Measurements from ENCODE around the gene CAPN10.
A peak's percentile ranks its signal among the peaks of the same experiment; 100 is the strongest.

CAPN10 gene

DNA sequence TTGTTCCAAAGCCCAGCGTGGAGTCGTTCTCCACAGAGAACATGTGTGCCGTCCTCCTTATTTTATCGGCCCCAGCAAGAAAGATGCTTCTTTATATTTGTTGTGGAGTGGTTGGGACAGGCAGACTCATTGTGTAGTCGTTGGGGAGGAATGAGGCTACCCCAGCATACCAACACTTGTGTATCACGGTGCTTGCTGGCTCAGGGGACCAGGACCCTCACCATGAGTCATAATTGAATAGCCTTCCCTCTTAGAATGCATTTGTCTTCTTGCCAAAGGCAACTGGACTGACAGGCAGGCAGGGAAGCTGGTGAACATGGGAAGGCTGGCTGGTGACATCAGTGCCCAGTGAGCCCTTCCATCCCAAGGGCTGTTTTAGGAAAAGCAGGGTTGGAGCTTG lies 4.7 kb downstream of the CAPN10 start:
- H3K9me3 Mint-ChIP-seq, result no peaks in the 10 kb centered on the region
- peak overlapping the region; percentile 19 for H3K27ac Mint-ChIP-seq (ENCODE audit: low read depth)
- no peak overlapping the region for H3K4me3 Mint-ChIP-seq
- DNase-seq (ENCODE audit: low spot score in 2 of 2) (no peak), ATAC-seq (replicated peaks; ENCODE audit: extremely low read depth, poor library complexity, severe bottlenecking) (no peak)
- no peaks in the 10 kb centered on the region for H3K27me3 Mint-ChIP-seq
- H3K36me3 Mint-ChIP-seq (ENCODE audit: insufficient read depth), result peaks cover 20% of the 10 kb centered on the region
- H3K4me1 Mint-ChIP-seq, result peaks cover 21% of the 10 kb centered on the region

DNA sequence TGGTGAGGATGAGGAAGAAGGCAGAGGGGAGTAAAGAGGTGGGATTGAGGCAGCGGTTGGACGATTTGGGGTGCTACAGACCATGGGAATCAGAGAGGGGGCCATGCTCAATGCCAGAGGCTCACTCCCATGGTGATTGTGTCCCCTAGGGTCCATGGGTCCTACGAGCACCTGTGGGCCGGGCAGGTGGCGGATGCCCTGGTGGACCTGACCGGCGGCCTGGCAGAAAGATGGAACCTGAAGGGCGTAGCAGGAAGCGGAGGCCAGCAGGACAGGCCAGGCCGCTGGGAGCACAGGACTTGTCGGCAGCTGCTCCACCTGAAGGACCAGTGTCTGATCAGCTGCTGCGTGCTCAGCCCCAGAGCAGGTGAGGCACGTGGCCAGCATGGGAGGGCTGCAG lies 5.2 kb downstream of the CAPN10 start:
- Mint-ChIP-seq H3K27me3 (no peaks in the 10 kb centered on the region), H3K4me1 (peaks cover 21% of the 10 kb centered on the region), H3K27ac (ENCODE audit: low read depth) (peak overlapping the region; percentile 19), H3K4me3 (no peak overlapping the region), H3K36me3 (ENCODE audit: insufficient read depth) (peaks cover 20% of the 10 kb centered on the region), H3K9me3 (no peaks in the 10 kb centered on the region)
- ATAC-seq (replicated peaks; ENCODE audit: extremely low read depth, poor library complexity, severe bottlenecking) (no peak), DNase-seq (ENCODE audit: low spot score in 2 of 2) (no peak)

DNA sequence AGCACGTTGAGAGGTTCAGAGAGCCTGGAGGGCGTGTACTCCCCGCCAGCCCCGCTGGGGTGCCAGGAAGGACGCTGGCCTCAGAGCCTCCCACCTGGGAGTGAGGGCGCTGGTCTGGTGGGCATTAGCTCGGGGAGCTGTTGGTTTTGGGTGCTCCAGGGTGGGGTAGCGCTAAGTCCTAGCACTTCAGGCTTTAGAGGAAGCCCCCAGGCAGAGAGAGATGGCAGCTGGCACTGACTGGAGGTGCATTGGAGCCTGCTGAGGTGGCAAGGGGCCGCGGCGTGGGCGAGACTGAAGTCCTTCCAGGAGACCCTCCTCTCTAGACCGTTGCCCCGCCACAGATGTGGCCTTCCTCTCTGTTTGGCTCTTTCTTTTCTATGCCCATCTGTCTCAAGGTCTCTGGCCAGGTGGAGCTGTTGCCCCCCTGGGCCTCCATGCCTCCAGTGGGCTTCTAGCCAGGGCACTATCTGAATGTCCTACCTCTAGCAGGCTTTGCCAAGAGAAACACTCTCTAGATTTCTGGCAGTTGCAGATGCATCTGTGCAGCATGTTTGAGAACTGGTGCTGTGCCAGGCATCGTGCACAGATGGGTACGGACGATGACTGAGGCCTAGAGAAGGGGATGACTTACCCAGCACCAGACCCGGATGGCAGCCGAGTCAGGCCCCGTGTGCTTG lies 6.6 kb downstream of the CAPN10 start:
- ATAC-seq (replicated peaks; ENCODE audit: extremely low read depth, poor library complexity, severe bottlenecking) (no peak), DNase-seq (ENCODE audit: low spot score in 2 of 2) (no peak)
- H3K27me3 Mint-ChIP-seq, result no peaks in the 10 kb centered on the region
- peaks cover 17% of the 10 kb centered on the region for H3K36me3 Mint-ChIP-seq (ENCODE audit: insufficient read depth)
- H3K27ac Mint-ChIP-seq (ENCODE audit: low read depth), result no peak overlapping the region
- no peak overlapping the region for H3K4me3 Mint-ChIP-seq
- peaks cover 12% of the 10 kb centered on the region for H3K4me1 Mint-ChIP-seq
- no peaks in the 10 kb centered on the region for H3K9me3 Mint-ChIP-seq

DNA sequence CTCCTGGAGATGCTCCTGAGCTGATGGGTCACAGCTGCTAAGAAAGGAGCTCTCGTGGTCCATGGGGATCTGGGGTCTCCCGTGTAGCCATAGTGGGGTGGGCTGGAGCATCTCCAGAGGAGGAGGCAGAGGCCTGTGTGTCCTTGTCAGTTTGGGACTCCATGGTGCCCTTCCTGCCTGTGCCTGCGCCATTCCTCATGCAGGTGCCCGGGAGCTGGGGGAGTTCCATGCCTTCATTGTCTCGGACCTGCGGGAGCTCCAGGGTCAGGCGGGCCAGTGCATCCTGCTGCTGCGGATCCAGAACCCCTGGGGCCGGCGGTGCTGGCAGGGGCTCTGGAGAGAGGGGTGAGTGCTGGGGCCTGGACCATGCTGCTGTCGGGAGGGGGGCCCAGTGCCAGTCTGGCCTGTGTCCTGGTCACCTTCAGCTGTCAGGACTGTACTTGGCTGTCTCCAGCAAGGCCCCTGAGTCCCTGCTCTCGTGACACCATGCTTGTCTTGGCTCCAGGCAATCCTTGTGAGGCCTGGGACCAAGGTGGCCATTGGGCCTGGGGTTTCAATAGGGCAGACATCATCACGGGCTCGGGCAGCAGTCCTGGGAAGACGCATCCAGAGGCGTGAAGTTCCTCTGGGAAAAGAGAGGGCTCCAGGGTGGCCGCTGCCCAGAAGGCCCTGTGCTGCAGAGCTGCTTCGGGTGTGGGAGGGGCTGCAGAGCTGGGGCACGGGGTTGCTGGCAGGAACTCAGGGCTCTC lies 7.3 kb downstream of the CAPN10 start:
- no peak for ATAC-seq (replicated peaks; ENCODE audit: extremely low read depth, poor library complexity, severe bottlenecking)
- H3K27ac Mint-ChIP-seq (ENCODE audit: low read depth), result no peak overlapping the region
- H3K4me1 Mint-ChIP-seq, result peaks cover 5% of the 10 kb centered on the region

DNA sequence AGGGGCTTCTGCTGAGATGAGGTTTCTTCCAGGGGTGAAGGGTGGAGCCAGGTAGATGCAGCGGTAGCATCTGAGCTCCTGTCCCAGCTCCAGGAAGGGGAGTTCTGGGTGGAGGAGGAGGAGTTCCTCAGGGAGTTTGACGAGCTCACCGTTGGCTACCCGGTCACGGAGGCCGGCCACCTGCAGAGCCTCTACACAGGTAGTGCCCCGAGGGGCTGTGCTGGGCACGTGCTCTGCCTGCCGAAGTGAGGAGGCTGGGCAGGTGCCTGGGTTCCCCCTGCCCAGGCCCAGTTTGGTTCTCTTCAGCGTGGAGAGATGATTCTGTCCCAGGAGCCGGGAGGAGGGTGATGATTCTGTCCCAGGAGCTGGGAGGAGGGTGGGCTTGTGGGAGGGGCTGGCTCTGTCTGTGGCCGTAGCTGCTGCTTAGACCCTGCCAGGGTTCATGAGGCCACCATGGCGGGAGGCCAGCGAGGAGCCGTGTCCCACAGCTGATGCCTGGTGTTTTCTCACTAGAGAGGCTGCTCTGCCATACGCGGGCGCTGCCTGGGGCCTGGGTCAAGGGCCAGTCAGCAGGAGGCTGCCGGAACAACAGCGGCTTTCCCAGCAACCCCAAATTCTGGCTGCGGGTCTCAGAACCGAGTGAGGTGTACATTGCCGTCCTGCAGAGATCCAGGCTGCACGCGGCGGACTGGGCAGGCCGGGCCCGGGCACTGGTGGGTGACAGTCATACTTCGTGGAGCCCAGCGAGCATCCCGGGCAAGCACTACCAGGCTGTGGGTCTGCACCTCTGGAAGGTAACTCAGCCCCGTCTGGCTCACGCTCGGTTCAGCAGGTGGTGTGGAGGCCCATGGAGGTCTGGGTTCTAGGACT lies 8.2 kb downstream of the CAPN10 start:
- peaks cover 17% of the 10 kb centered on the region for H3K36me3 Mint-ChIP-seq (ENCODE audit: insufficient read depth)
- DNase-seq (ENCODE audit: low spot score in 2 of 2), result no peak
- no peaks in the 10 kb centered on the region for H3K9me3 Mint-ChIP-seq
- H3K27me3 Mint-ChIP-seq, result no peaks in the 10 kb centered on the region
- H3K4me1 Mint-ChIP-seq, result no peaks in the 10 kb centered on the region
- H3K27ac Mint-ChIP-seq (ENCODE audit: low read depth), result no peak overlapping the region
- ATAC-seq (replicated peaks; ENCODE audit: extremely low read depth, poor library complexity, severe bottlenecking), result no peak
- no peak overlapping the region for H3K4me3 Mint-ChIP-seq

More for the DNA sequence above, 7.3 kb downstream of the CAPN10 start:
- Mint-ChIP-seq H3K4me3 (no peak overlapping the region), H3K27me3 (no peaks in the 10 kb centered on the region), H3K36me3 (ENCODE audit: insufficient read depth) (peaks cover 17% of the 10 kb centered on the region), H3K9me3 (no peaks in the 10 kb centered on the region)
- no peak for DNase-seq (ENCODE audit: low spot score in 2 of 2)

DNA sequence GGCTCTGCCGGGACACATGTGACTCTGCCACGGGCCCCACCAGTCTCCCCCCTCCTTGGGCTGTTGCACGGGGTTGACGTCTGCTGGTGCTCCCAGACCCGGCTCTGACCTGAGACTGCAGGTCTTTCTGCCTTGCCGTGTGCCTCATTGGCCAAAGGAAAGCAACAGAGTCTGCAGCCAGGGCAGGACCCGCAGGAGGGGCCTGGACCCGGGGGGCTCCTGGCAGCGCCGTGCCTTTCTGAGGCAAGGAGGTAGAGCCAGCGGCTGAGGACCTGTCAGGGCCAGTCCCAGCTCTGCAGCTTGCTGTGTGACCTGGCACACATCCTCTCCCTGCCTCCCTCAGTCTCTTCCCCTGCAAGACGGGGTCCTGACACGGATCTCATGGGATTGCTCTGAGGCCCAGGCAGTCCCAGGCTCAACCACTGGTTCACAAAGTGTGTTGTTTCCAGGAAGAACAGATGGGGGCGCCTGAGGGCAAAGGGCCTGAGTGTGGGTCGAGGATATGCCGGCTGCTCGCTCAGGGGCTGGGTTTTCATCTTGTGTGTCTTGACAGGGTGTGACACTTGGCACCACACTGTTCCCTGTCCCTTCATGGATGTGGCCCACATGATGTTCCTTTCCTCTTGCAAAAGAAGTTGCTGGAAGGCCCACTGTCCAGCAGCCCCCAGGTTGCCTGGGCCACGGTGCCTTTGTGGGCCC lies 9.0 kb downstream of the CAPN10 start:
- Mint-ChIP-seq H3K4me1 (no peaks in the 10 kb centered on the region), H3K36me3 (ENCODE audit: insufficient read depth) (peaks cover 12% of the 10 kb centered on the region), H3K27ac (ENCODE audit: low read depth) (no peak overlapping the region), H3K27me3 (no peaks in the 10 kb centered on the region), H3K4me3 (no peak overlapping the region), H3K9me3 (no peaks in the 10 kb centered on the region)
- DNase-seq (ENCODE audit: low spot score in 2 of 2), result no peak
- ATAC-seq (replicated peaks; ENCODE audit: extremely low read depth, poor library complexity, severe bottlenecking), result no peak

DNA sequence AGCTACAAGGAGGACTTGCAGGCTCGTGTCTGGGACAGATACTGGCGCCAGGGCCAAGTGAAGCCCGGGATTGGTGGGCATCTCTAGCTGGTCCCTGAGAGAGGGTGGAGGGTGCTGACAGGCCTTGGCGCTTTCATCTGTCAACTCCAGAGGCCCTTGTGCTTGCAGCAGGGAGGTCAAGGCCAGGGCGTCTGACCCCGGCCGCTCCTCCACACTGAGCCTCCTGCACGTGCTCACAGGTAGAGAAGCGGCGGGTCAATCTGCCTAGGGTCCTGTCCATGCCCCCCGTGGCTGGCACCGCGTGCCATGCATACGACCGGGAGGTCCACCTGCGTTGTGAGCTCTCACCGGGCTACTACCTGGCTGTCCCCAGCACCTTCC lies 9.5 kb downstream of the CAPN10 start:
- H3K27me3 Mint-ChIP-seq, result no peaks in the 10 kb centered on the region
- H3K9me3 Mint-ChIP-seq, result no peaks in the 10 kb centered on the region
- no peaks in the 10 kb centered on the region for H3K4me1 Mint-ChIP-seq
- H3K27ac Mint-ChIP-seq (ENCODE audit: low read depth), result no peak overlapping the region
- ATAC-seq (replicated peaks; ENCODE audit: extremely low read depth, poor library complexity, severe bottlenecking), result no peak
- no peak overlapping the region for H3K4me3 Mint-ChIP-seq
- H3K36me3 Mint-ChIP-seq (ENCODE audit: insufficient read depth), result peaks cover 11% of the 10 kb centered on the region
- DNase-seq (ENCODE audit: low spot score in 2 of 2), result no peak

DNA sequence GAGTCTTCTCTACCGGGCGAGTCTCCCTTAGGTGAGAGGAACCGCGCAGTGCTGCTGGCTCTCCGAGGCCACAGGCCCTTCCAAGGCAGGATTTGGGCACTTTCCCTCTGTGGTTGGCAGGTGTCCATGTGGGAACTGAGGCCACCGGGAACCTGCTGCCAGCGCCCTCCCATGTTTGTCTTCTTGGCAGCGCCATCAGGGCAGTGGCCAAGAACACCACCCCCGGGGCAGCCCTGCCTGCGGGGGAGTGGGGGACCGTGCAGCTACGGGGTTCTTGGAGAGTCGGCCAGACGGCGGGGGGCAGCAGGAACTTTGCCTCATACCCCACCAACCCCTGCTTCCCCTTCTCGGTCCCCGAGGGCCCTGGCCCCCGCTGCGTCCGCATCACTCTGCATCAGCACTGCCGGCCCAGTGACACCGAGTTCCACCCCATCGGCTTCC lies 10.0 kb downstream of the CAPN10 start:
- Mint-ChIP-seq H3K4me3 (no peak overlapping the region), H3K27ac (ENCODE audit: low read depth) (no peak overlapping the region), H3K4me1 (no peaks in the 10 kb centered on the region), H3K36me3 (ENCODE audit: insufficient read depth) (peaks cover 9% of the 10 kb centered on the region), H3K27me3 (no peaks in the 10 kb centered on the region), H3K9me3 (no peaks in the 10 kb centered on the region)
- ATAC-seq (replicated peaks; ENCODE audit: extremely low read depth, poor library complexity, severe bottlenecking) (no peak), DNase-seq (ENCODE audit: low spot score in 2 of 2) (no peak)

DNA sequence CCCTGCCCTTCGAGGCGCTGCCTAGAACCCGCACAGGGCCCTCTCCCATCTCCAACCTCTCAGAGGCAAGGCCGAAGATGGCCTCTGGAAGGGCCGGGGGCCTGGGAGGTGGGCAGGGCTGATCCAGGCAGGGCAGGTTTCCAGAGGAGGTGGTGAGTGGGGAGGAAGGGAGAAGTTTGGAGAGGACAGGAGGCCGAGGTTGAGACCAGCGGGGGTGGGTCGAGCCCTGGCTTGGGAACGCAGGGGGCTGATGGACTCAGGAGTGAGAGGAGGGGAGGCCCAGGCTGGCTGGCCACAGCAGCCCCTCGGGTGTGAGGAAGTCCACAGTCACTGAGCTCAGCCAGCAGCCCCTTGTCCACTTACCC lies 10.5 kb downstream of the CAPN10 start:
- peaks cover 11% of the 10 kb centered on the region for H3K36me3 Mint-ChIP-seq (ENCODE audit: insufficient read depth)
- DNase-seq (ENCODE audit: low spot score in 2 of 2) (no peak), ATAC-seq (replicated peaks; ENCODE audit: extremely low read depth, poor library complexity, severe bottlenecking) (no peak)
- H3K27me3 Mint-ChIP-seq, result no peaks in the 10 kb centered on the region
- no peak overlapping the region for H3K4me3 Mint-ChIP-seq
- H3K9me3 Mint-ChIP-seq, result no peaks in the 10 kb centered on the region
- no peak overlapping the region for H3K27ac Mint-ChIP-seq (ENCODE audit: low read depth)
- no peaks in the 10 kb centered on the region for H3K4me1 Mint-ChIP-seq

DNA sequence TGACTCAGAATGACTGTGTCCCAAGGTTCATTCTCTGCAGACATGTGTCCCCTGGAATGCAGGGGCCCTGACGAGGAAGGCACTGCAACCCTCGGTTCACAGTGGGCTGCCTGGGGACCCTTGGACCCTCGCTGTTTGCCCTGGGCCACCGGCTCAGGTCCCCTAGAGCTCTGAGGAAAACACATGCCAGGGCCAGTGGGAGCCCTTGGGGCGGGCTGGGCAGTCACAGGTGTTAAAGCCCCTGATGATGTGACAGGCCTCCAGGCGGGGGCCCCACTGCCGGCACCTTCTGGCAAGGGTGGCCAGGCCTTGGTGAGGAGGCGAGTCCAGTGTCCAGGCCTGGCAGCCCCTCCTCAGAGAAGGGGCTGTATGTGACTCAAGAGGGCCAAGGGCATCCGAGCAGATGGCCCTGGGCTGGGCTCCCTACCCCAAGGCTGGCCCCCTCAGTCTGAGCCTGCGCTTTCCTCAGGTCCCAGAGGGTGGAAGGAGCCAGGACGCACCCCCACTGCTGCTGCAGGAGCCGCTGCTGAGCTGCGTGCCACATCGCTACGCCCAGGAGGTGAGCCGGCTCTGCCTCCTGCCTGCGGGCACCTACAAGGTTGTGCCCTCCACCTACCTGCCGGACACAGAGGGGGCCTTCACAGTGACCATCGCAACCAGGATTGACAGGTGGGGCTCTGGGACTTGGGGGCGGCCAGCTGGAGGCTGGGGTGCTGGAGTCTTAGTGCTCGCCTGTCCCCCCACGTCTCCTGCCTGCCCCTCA lies 11.1 kb downstream of the CAPN10 start:
- Mint-ChIP-seq H3K4me3 (no peak overlapping the region), H3K27ac (ENCODE audit: low read depth) (no peak overlapping the region), H3K4me1 (no peaks in the 10 kb centered on the region), H3K9me3 (no peaks in the 10 kb centered on the region), H3K27me3 (no peaks in the 10 kb centered on the region), H3K36me3 (ENCODE audit: insufficient read depth) (peaks cover 10% of the 10 kb centered on the region)
- DNase-seq (ENCODE audit: low spot score in 2 of 2) (no peak), ATAC-seq (replicated peaks; ENCODE audit: extremely low read depth, poor library complexity, severe bottlenecking) (no peak)

DNA sequence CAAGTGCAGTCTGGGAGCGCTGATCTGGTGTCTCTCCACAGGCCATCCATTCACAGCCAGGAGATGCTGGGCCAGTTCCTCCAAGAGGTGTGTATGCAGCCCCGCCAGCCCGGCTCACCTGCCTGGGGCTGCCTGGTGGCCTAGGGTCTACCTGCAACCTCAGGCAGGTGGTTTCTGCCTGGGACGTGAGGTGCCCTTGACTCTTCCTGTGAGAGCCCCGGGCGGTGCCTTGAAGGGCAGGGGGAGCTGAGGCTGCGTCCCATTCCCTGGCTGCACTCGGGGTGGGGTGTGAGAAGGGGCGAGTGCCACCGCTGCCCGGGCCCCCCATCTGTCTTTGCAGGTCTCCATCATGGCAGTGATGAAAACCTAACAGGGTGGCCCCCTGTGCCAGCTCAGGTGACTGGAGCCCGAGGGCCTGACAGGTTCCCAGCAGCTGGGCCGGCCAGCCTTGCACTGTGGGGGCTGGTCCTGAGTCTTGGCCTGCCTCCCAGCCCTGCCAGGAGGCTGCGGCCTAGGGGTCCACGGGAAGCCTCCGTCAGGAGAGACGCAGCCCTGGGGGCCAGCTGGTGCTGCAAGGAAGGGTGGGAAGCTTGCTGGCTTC lies 11.9 kb downstream of the CAPN10 start:
- peak overlapping the region; percentile 22 for H3K27ac Mint-ChIP-seq (ENCODE audit: low read depth)
- H3K4me1 Mint-ChIP-seq, result no peaks in the 10 kb centered on the region
- no peak for ATAC-seq (replicated peaks; ENCODE audit: extremely low read depth, poor library complexity, severe bottlenecking)
- peaks cover 9% of the 10 kb centered on the region for H3K36me3 Mint-ChIP-seq (ENCODE audit: insufficient read depth)
- no peaks in the 10 kb centered on the region for H3K27me3 Mint-ChIP-seq
- DNase-seq (ENCODE audit: low spot score in 2 of 2), result no peak
- no peaks in the 10 kb centered on the region for H3K9me3 Mint-ChIP-seq
- H3K4me3 Mint-ChIP-seq, result no peak overlapping the region

All from central memory CD8-positive, alpha-beta T cell (primary cell).